ENCODE measurements around the gene ABCC5.

The ABCC5 gene

GRCh38 chr3:183987000-183987600 is 30.6 kb downstream of the ABCC5 start:
- no peaks in the 10 kb centered on the region for H3K36me3 ChIP-seq (ENCODE audit: low read length)
- no peak overlapping the region for H2AFZ ChIP-seq (ENCODE audit: low read depth, low read length, severe bottlenecking)
- H4K20me1 ChIP-seq (ENCODE audit: low read depth, low read length): no peaks in the 10 kb centered on the region
- H3K9ac ChIP-seq (ENCODE audit: low read length): no peak overlapping the region
- no peak overlapping the region for H3K27ac ChIP-seq (ENCODE audit: low read depth, low read length)
- no peaks in the 10 kb centered on the region for H3K79me2 ChIP-seq (ENCODE audit: insufficient read depth, low read length)
- no peak for TF ChIP-seq CTCF (IDR thresholded peaks at IDR 0.05; ENCODE audit: insufficient read depth, low read length, poor library complexity, severe bottlenecking)
- TF ChIP-seq EZH2phosphoT487 (conservative IDR thresholded peaks at IDR 0.05; ENCODE audit: low read length): no peak
- H3K27me3 ChIP-seq (ENCODE audit: low read length): no peaks in the 10 kb centered on the region
- no peaks in the 10 kb centered on the region for H3K9me2 ChIP-seq (replicated peaks; ENCODE audit: insufficient read depth, low read length)
- H3K9me3 ChIP-seq (ENCODE audit: insufficient read depth, low read length): no peaks in the 10 kb centered on the region
- H3K4me2 ChIP-seq (ENCODE audit: low read depth, low read length, poor library complexity, severe bottlenecking): no peak overlapping the region
- H3F3A ChIP-seq (ENCODE audit: insufficient read depth): no peaks in the 10 kb centered on the region
- H3K4me3 ChIP-seq (ENCODE audit: insufficient read depth, low read length, poor library complexity, severe bottlenecking): no peak overlapping the region

- Histone ChIP-seq H3K4me2 (ENCODE audit: low read depth, low read length, poor library complexity, severe bottlenecking) (no peak overlapping the region), H3K79me2 (ENCODE audit: insufficient read depth, low read length) (no peaks in the 10 kb centered on the region), H3K9me2 (replicated peaks; ENCODE audit: insufficient read depth, low read length) (no peaks in the 10 kb centered on the region), H4K20me1 (ENCODE audit: low read depth, low read length) (no peaks in the 10 kb centered on the region), H3K4me3 (ENCODE audit: insufficient read depth, low read length, poor library complexity, severe bottlenecking) (no peak overlapping the region), H2AFZ (ENCODE audit: low read depth, low read length, severe bottlenecking) (no peak overlapping the region), H3K27me3 (ENCODE audit: low read length) (no peaks in the 10 kb centered on the region), H3K27ac (ENCODE audit: low read depth, low read length) (no peak overlapping the region), H3F3A (ENCODE audit: insufficient read depth) (no peaks in the 10 kb centered on the region), H3K36me3 (ENCODE audit: low read length) (no peaks in the 10 kb centered on the region), H3K9me3 (ENCODE audit: insufficient read depth, low read length) (no peaks in the 10 kb centered on the region), H3K9ac (ENCODE audit: low read length) (no peak overlapping the region)
- no peak for TF ChIP-seq CTCF (IDR thresholded peaks at IDR 0.05; ENCODE audit: insufficient read depth, low read length, poor library complexity, severe bottlenecking)
- TF ChIP-seq EZH2phosphoT487 (conservative IDR thresholded peaks at IDR 0.05; ENCODE audit: low read length): no peak
These were observed 32.6 kb downstream of the ABCC5 start for GRCh38 chr3:183984749-183985729.

GRCh38 chr3:183984127-183984740 is 33.5 kb downstream of the ABCC5 start:
- Histone ChIP-seq H3K27me3 (ENCODE audit: low read length) (no peaks in the 10 kb centered on the region), H3K9me3 (ENCODE audit: insufficient read depth, low read length) (no peaks in the 10 kb centered on the region), H2AFZ (ENCODE audit: low read depth, low read length, severe bottlenecking) (no peak overlapping the region), H3K36me3 (ENCODE audit: low read length) (no peaks in the 10 kb centered on the region), H4K20me1 (ENCODE audit: low read depth, low read length) (no peaks in the 10 kb centered on the region), H3F3A (ENCODE audit: insufficient read depth) (no peaks in the 10 kb centered on the region), H3K79me2 (ENCODE audit: insufficient read depth, low read length) (no peaks in the 10 kb centered on the region), H3K9ac (ENCODE audit: low read length) (no peak overlapping the region), H3K4me3 (ENCODE audit: insufficient read depth, low read length, poor library complexity, severe bottlenecking) (no peak overlapping the region), H3K4me2 (ENCODE audit: low read depth, low read length, poor library complexity, severe bottlenecking) (no peak overlapping the region), H3K27ac (ENCODE audit: low read depth, low read length) (no peak overlapping the region), H3K9me2 (replicated peaks; ENCODE audit: insufficient read depth, low read length) (no peaks in the 10 kb centered on the region)
- no peak for TF ChIP-seq EZH2phosphoT487 (conservative IDR thresholded peaks at IDR 0.05; ENCODE audit: low read length)
- TF ChIP-seq CTCF (IDR thresholded peaks at IDR 0.05; ENCODE audit: insufficient read depth, low read length, poor library complexity, severe bottlenecking): no peak
